K562 (cell line): Measurements from ENCODE around the gene LAMA5. TPM values are rescaled to one million over a fixed set of nuclear protein-coding genes. Genes with fewer than 3 reads are reported as not detected.
A peak's percentile ranks its signal among the peaks of the same experiment; 100 is the strongest.

Experiments
- ATAC-seq: fragments of 200-7000 bp; cut with Tn5 transposase; 3 replicates; pipeline ENCODE4 v1.9.1; 2020; ENCODE audit warnings: moderate library complexity
- BruUV-seq: library from RNA; stranded (reverse); fragments of 400-500 nt; replicated peaks from 2 replicates; lab custom pipeline; 2021; lab: Mats Ljungman, UMichigan
- CTCF ChIA-PET: fragments of 300-600 bp; formaldehyde crosslinking; extraction: SDS; loops from one replicate; lab custom pipeline; 2021; ENCODE audit warnings: low intra/inter-chr PET ratio; lab: Yijun Ruan, JAX
- POLR2A ChIA-PET: fragments of 300-600, 350-650 bp; sonication (Branson Sonifier 250); formaldehyde crosslinking; extraction: SDS; loops from one replicate; lab custom pipeline; 2021; ENCODE audit warnings: antibody characterized with exemption, inconsistent platforms; lab: Yijun Ruan, JAX
- DNase-seq, 4 experiments: peaks; one replicate each; pipeline versions ENCODE4 v3.0.0 to v3.0.0-alpha.2; 2011 to 2018; ENCODE audit warnings: low spot score in 3 of 4, mixed read lengths in 3 of 4; ENCODE audit errors: extremely low read depth in 1 of 4
- FAIRE-seq: peaks from 2 replicates; lab custom pipeline; 2011; peaks lifted over from hg19 to GRCh38; lab: Jason Lieb, UNC
- H2AFZ ChIP-seq: 2 replicates; pipeline ENCODE4 v1.6.0; 2011; ENCODE audit warnings: low read depth, low read length, control low read depth, inconsistent platforms
- H3K27ac ChIP-seq: fragments of 200-600 bp; 3 replicates; pipeline ENCODE4 v1.8.0; 2011; ENCODE audit warnings: low read depth, mild to moderate bottlenecking, control low read depth, inconsistent platforms, low read length, moderate library complexity, mixed read lengths; ENCODE audit errors: extremely low read depth
- H3K27me3 ChIP-seq, 2 experiments: fragments of 300-600 bp in 1 of 2; 2 replicates in 1 of 2; 3 replicates in 1 of 2; pipeline versions ENCODE4 v1.6.0 to v1.8.0; 2011; ENCODE audit warnings: inconsistent platforms in 2 of 2, low read length in 2 of 2, mild to moderate bottlenecking in 1 of 2, mixed read lengths in 1 of 2, moderate library complexity in 1 of 2; ENCODE audit not compliant: control insufficient read depth in 2 of 2, insufficient read depth in 2 of 2
- H3K36me3 ChIP-seq: fragments of 300-600 bp; 3 replicates; pipeline ENCODE4 v1.8.0; 2011; ENCODE audit warnings: mild to moderate bottlenecking, low read length, inconsistent platforms; ENCODE audit not compliant: control insufficient read depth, insufficient read depth
- H3K4me1 ChIP-seq, 2 experiments: fragments of 200-600 bp in 1 of 2; replicated peaks in 1 of 2; 2 replicates in 1 of 2; 3 replicates in 1 of 2; pipeline versions ENCODE4 v1.5.1 to v1.8.0; 2011; ENCODE audit warnings: inconsistent platforms in 2 of 2, low read length in 2 of 2, mild to moderate bottlenecking in 1 of 2, mixed read lengths in 1 of 2, moderate library complexity in 1 of 2; ENCODE audit not compliant: control insufficient read depth in 2 of 2, insufficient read depth in 2 of 2
- H3K4me2 ChIP-seq: 2 replicates; pipeline ENCODE4 v1.6.1; 2011; ENCODE audit warnings: low read length, control low read depth, inconsistent platforms, mixed read lengths; ENCODE audit not compliant: insufficient read depth
- H3K4me3 ChIP-seq: fragments of 200-600 bp; sonication (generic), shearing (Covaris generic); 2 replicates; pipeline ENCODE4 v1.5.1; 2016; ENCODE audit warnings: control low read depth, inconsistent platforms
- H3K79me2 ChIP-seq: fragments of 200-600 bp; 3 replicates; pipeline ENCODE4 v1.8.0; 2011; ENCODE audit warnings: low read length, inconsistent platforms; ENCODE audit not compliant: control insufficient read depth, insufficient read depth
- H3K9ac ChIP-seq, 2 experiments: 2 replicates each; pipeline versions ENCODE4 v1.6.0 to v1.6.1; 2011; ENCODE audit warnings: low read depth in 2 of 2, low read length in 2 of 2, control low read depth in 1 of 2, inconsistent platforms in 1 of 2, mild to moderate bottlenecking in 1 of 2, mixed read lengths in 1 of 2; ENCODE audit not compliant: insufficient read depth in 1 of 2
- H3K9me1 ChIP-seq: one replicate; pipeline ENCODE4 v1.6.0; 2011; ENCODE audit warnings: inconsistent platforms, mild to moderate bottlenecking, low read length, moderate library complexity; ENCODE audit not compliant: control insufficient read depth, insufficient read depth
- H3K9me3 ChIP-seq: replicated peaks from 2 replicates; pipeline ENCODE4 v1.5.1; 2011; ENCODE audit warnings: low read depth, low read length, inconsistent platforms; ENCODE audit not compliant: control insufficient read depth, insufficient read depth
- H4K20me1 ChIP-seq: replicated peaks from 2 replicates; pipeline ENCODE4 v1.6.1; 2011; ENCODE audit warnings: low read length, inconsistent platforms, mixed read lengths; ENCODE audit not compliant: control insufficient read depth, insufficient read depth
- POLR2G ChIP-seq: fragments of 200-400 bp; formaldehyde crosslinking; IDR thresholded peaks from 2 replicates; pipeline ENCODE4 v1.6.1; 2017; ENCODE audit warnings: low read depth, mild to moderate bottlenecking, antibody characterized with exemption, low read length, moderate library complexity
- RREB1 ChIP-seq: fragments of 250-450 bp; sonication (Bioruptor Pico); IDR thresholded peaks from 2 replicates; pipeline ENCODE4 v1.4.0; 2020
- SFPQ ChIP-seq: fragments of 200-400 bp; formaldehyde crosslinking; IDR thresholded peaks from 2 replicates; pipeline ENCODE4 v1.6.1; 2017; ENCODE audit warnings: mild to moderate bottlenecking, low read depth, low read length, moderate library complexity
- ZBTB33 ChIP-seq: sonication (generic); formaldehyde crosslinking; IDR thresholded peaks from 2 replicates; pipeline ENCODE4 v1.8.1; 2023; ENCODE audit warnings: mild to moderate bottlenecking, missing genetic modification reagents
- ZNF518B ChIP-seq: fragments of 250-450 bp; sonication (Bioruptor Pico); IDR thresholded peaks from 2 replicates; pipeline ENCODE4 v1.5.0; 2021; ENCODE audit warnings: mild to moderate bottlenecking, moderate library complexity
- WGBS: fragments of 100-300 bp; shearing (Covaris generic); methylation state at CpG from one replicate; pipeline ENCODE4 v1.1.6; 2016; ENCODE audit warnings: low coverage, mixed read lengths; ENCODE audit not compliant: insufficient coverage; ENCODE audit errors: missing lambda C conversion rate; 5-methylcytosine and 5-hydroxymethylcytosine counted together
- in situ Hi-C: fragments of 300-500 bp; cut with MboI; formaldehyde crosslinking; loops from 4 replicates; pipeline ENCODE4 v1.15.0; 2018; ENCODE audit warnings: inconsistent platforms, mixed read lengths
- intact Hi-C: fragments of 100-400 bp; cut with micrococcal nuclease; formaldehyde crosslinking; loops from 2 replicates; pipeline ENCODE4 v1.14.2; 2022
- polyA plus RNA-seq, 8 experiments: library from polyadenylated mRNA; depleted of rRNA in 4 of 8; stranded (reverse) in 5 of 8; unstranded in 3 of 8; fragments of >200 nt; fragmentation: Nextera tagmentation in 2 of 8; fragmentation: Illumina TruSeq in 1 of 8; extraction: Ambion mirVana in 2 of 8; extraction: Trizol in 1 of 8; gene quantifications; 2 replicates each; pipeline versions ENCODE4 v1.2.1 to v1.2.3, GENCODE V29; 2011 to 2014; ENCODE audit warnings: inconsistent platforms in 1 of 8, missing spikeins in 1 of 8
- total RNA-seq, 7 experiments: library from RNA; depleted of rRNA in 6 of 7; stranded (reverse); fragments of >200 nt in 6 of 7; fragmentation: Illumina TruSeq in 2 of 7; extraction: Trizol in 2 of 7; gene quantifications; 2 replicates each; pipeline versions ENCODE4 v1.2.1 to v1.2.3, GENCODE V29; 2011 to 2021; ENCODE audit warnings: low replicate concordance in 1 of 7

Gene LAMA5
- total and polyA plus RNA-seq, 9 of the 15 experiments (the other 6 are each of a cell fraction or from before 2014, with no cell fraction given) = 0.31 to 101 (median 7.8) TPM

GRCh38 chr20:62351469-62352401 is 15.4 kb downstream of the LAMA5 start:
- H3K79me2 ChIP-seq = peaks cover 22% of the 10 kb centered on the region
- ChIA-PET CTCF (no interaction called here), POLR2A (no interaction called here)
- no peak overlapping the region for H3K4me2 ChIP-seq
- no peak overlapping the region for H2AFZ ChIP-seq
- intact Hi-C loops (no loop called here), in situ Hi-C loops (no loop called here)
- no peak overlapping the region for H3K4me3 ChIP-seq
- 86% methylated on average over 31 of the region's 60 CpGs for WGBS
- H3K9ac ChIP-seq = no peak overlapping the region
- ATAC-seq = no peak
- peaks cover under 1 to 63% of the 10 kb centered on the region in 2 experiments for H3K4me1 ChIP-seq
- no peak for FAIRE-seq
- peaks cover 76% of the 10 kb centered on the region; the same call in 2 of the 3 replicates for H3K36me3 ChIP-seq
- BruUV-seq = no TSS peak
- no peaks in the 10 kb centered on the region for H4K20me1 ChIP-seq
- no peak overlapping the region for H3K27ac ChIP-seq
- no peaks in the 10 kb centered on the region for H3K27me3 ChIP-seq
- no peak for DNase-seq
- peaks cover 2% of the 10 kb centered on the region for H3K9me1 ChIP-seq
- H3K9me3 ChIP-seq = no peaks in the 10 kb centered on the region
- TF ChIP-seq SFPQ (no peak), POLR2G (peak; percentile 23; the same call in 1 of the 2 replicates), RREB1 (CRISPR knock-in tag) (no peak), ZNF518B (CRISPR knock-in tag) (no peak), ZBTB33 (CRISPR knock-in tag) (peak; percentile 68)
